Measurements from ENCODE around the gene TANC1. TPM values are rescaled to one million over a fixed set of nuclear protein-coding genes. Genes with fewer than 3 reads are reported as not detected.

TANC1 gene
- total RNA-seq, 1 experiment from 2014 or later, result 21.1 TPM

GRCh38 chr2:158967731-158968395 is 577 bp upstream of the TANC1 start:
- CTCF ChIA-PET, result interaction anchor here (0.6 to 2.3 kb wide), 3 partner anchors 14 to 68 kb away, joined by 3 to 13 read pairs (median 5); no protein-coding TSS in a partner anchor
- POLR2A ChIA-PET, result interaction anchor here (1.1 kb wide), 3 partner anchors 27 to 150 kb away, joined by 3 to 5 read pairs (median 3); no protein-coding TSS in a partner anchor

DNA sequence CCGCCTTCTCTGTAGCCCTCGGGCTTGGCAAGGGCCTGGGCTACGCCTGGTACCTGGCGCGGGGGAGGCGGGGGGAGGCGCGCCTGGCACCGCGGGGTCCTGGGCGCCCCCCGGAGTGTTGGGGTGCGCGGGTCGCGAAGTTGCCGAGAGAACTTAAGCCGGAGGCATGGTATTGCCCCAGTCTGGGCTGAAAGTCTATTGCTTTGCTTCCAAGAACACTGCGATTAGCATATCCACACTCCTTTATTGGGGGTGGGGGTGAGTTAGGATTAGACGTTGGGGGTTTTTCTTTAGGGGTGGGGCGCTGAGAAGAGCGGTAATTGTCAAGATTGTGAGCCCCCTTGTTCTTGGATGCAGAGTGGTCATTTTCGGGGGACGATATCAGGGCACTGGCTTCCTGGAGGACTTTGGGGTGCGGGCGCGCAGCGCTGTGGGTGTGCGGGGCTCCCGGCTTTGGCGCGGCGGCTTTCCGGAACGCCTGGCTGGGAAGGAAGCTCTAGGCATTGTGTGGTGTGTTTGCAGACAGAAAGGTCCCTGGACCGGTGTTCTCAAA is 798 bp downstream of the TANC1 start:
- peaks cover 10% of the 10 kb centered on the region for H3K36me3 Mint-ChIP-seq (ENCODE audit: insufficient read depth, unreplicated experiment)
- no peak for TF ChIP-seq CTCF (IDR thresholded peaks at IDR 0.05; ENCODE audit: insufficient read depth in 1 of 2, low read depth in 1 of 2, low read length in 1 of 2, severe bottlenecking in 1 of 2, unreplicated experiment in 1 of 2)
- no peaks in the 10 kb centered on the region for H3K9me3 ChIP-seq
- CTCF ChIA-PET, result interaction anchor here (1.1 to 2.3 kb wide), 3 partner anchors 26 to 150 kb away, joined by 6 to 13 read pairs (median 6); no protein-coding TSS in a partner anchor
- no peaks in the 10 kb centered on the region for H3K27me3 ChIP-seq (replicated peaks; ENCODE audit: control insufficient read depth, insufficient read depth, low read length)
- peak overlapping the region; percentile 76 for H3K27ac Mint-ChIP-seq (ENCODE audit: unreplicated experiment)
- H3K4me1 Mint-ChIP-seq (ENCODE audit: low read depth, unreplicated experiment), result peaks cover 20% of the 10 kb centered on the region
- no peaks in the 10 kb centered on the region for H3K9me3 Mint-ChIP-seq (ENCODE audit: unreplicated experiment)
- DNase-seq, result no peak
- no TSS peak for BruUV-seq (replicated peaks)
- H3K4me3 Mint-ChIP-seq (ENCODE audit: unreplicated experiment), result peak overlapping the region; percentile 98
- H3K4me1 ChIP-seq, result peaks cover 16% of the 10 kb centered on the region; the same call in 1 of the 2 replicates
- H3K27me3 Mint-ChIP-seq (ENCODE audit: insufficient read depth, unreplicated experiment), result no peaks in the 10 kb centered on the region
- POLR2A ChIA-PET, result interaction anchor here (0.6 to 1.1 kb wide), 5 partner anchors 10 to 149 kb away, joined by 3 to 6 read pairs (median 3); no protein-coding TSS in a partner anchor
- no peaks in the 10 kb centered on the region for H3K36me3 ChIP-seq (ENCODE audit: control insufficient read depth, insufficient read depth, low read length)
- intact Hi-C loops (cut with micrococcal nuclease; ENCODE audit: unreplicated experiment), result loop anchor here (2.0 kb wide), 1 partner anchor 68 kb away; no protein-coding TSS in a partner anchor
- H3K4me3 ChIP-seq (ENCODE audit: low read depth, low read length), result peak overlapping the region; percentile 90

More at GRCh38 chr2:158967731-158968395, 577 bp upstream of the TANC1 start:
- H3K9me3 ChIP-seq, result no peaks in the 10 kb centered on the region
- peak; percentile 64 to 71 for DNase-seq
- no peaks in the 10 kb centered on the region for H3K36me3 ChIP-seq (ENCODE audit: control insufficient read depth, insufficient read depth, low read length)
- no peak for TF ChIP-seq CTCF (IDR thresholded peaks at IDR 0.05; ENCODE audit: insufficient read depth in 1 of 2, low read depth in 1 of 2, low read length in 1 of 2, severe bottlenecking in 1 of 2, unreplicated experiment in 1 of 2)
- TSS peak; percentile 84 for BruUV-seq (replicated peaks)
- Mint-ChIP-seq H3K27me3 (ENCODE audit: insufficient read depth, unreplicated experiment) (no peaks in the 10 kb centered on the region), H3K4me1 (ENCODE audit: low read depth, unreplicated experiment) (peaks cover 10% of the 10 kb centered on the region), H3K36me3 (ENCODE audit: insufficient read depth, unreplicated experiment) (peaks cover 10% of the 10 kb centered on the region), H3K9me3 (ENCODE audit: unreplicated experiment) (no peaks in the 10 kb centered on the region), H3K27ac (ENCODE audit: unreplicated experiment) (peak overlapping the region; percentile 84), H3K4me3 (ENCODE audit: unreplicated experiment) (peak overlapping the region; percentile 98)
- intact Hi-C loops (cut with micrococcal nuclease; ENCODE audit: unreplicated experiment), result loop anchor here (1.0 to 2.0 kb wide), 4 partner anchors 19 to 67 kb away; no protein-coding TSS in a partner anchor
- no peaks in the 10 kb centered on the region for H3K27me3 ChIP-seq (replicated peaks; ENCODE audit: control insufficient read depth, insufficient read depth, low read length)
- H3K4me1 ChIP-seq, result peaks cover 16% of the 10 kb centered on the region; the same call in 1 of the 2 replicates
- H3K4me3 ChIP-seq (ENCODE audit: low read depth, low read length), result peak overlapping the region; percentile 90

DNA sequence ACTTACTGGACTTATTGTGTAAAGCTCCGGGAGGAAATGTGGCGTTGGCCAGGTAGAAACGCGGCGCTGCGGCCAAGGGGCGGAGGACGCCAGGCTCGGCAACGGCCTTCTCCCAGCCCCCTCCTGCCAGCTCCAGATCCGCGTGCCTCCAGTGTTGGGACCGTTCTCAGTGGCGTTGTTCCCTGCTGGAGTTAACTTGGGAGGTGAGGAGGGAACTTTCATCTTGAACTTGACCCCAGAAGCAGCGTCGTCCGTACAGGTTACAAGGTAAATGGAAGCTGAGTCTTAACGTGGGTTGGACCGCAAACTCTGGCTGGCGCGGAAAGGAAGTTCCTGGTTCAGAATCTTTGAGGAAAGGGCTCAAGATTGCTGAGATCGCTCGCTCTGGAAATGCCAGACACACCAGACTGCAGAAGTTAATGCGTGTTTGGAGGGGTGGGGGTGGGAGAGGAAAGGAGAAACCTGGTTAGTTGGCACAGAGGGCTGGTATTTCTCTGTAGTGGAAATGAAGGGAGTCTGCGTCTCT is 1.3 kb downstream of the TANC1 start:
- peak; percentile 50 to 65 for DNase-seq
- H3K4me1 Mint-ChIP-seq (ENCODE audit: low read depth, unreplicated experiment), result peaks cover 20% of the 10 kb centered on the region
- no peaks in the 10 kb centered on the region for H3K27me3 ChIP-seq (replicated peaks; ENCODE audit: control insufficient read depth, insufficient read depth, low read length)
- no peaks in the 10 kb centered on the region for H3K36me3 ChIP-seq (ENCODE audit: control insufficient read depth, insufficient read depth, low read length)
- H3K4me1 ChIP-seq, result peaks cover 16% of the 10 kb centered on the region; the same call in 1 of the 2 replicates
- BruUV-seq (replicated peaks), result TSS peak; percentile 17
- TF ChIP-seq CTCF (IDR thresholded peaks at IDR 0.05; ENCODE audit: insufficient read depth in 1 of 2, low read depth in 1 of 2, low read length in 1 of 2, severe bottlenecking in 1 of 2, unreplicated experiment in 1 of 2), result no peak
- H3K27me3 Mint-ChIP-seq (ENCODE audit: insufficient read depth, unreplicated experiment), result no peaks in the 10 kb centered on the region
- ChIA-PET CTCF (interaction anchor here (1.1 to 2.3 kb wide), 3 partner anchors 25 to 149 kb away, joined by 6 to 13 read pairs (median 6); no protein-coding TSS in a partner anchor), POLR2A (interaction anchor here (0.6 to 0.7 kb wide), 2 partner anchors 9 to 53 kb away, joined by 3 to 6 read pairs; no protein-coding TSS in a partner anchor)
- peaks cover 10% of the 10 kb centered on the region for H3K36me3 Mint-ChIP-seq (ENCODE audit: insufficient read depth, unreplicated experiment)
- no peaks in the 10 kb centered on the region for H3K9me3 Mint-ChIP-seq (ENCODE audit: unreplicated experiment)
- intact Hi-C loops (cut with micrococcal nuclease; ENCODE audit: unreplicated experiment), result loop anchor here (1.0 to 2.0 kb wide), 2 partner anchors 69 to 149 kb away; no protein-coding TSS in a partner anchor
- H3K4me3 Mint-ChIP-seq (ENCODE audit: unreplicated experiment), result peak overlapping the region; percentile 98
- H3K9me3 ChIP-seq, result no peaks in the 10 kb centered on the region
- peak overlapping the region; percentile 76 for H3K27ac Mint-ChIP-seq (ENCODE audit: unreplicated experiment)
- H3K4me3 ChIP-seq (ENCODE audit: low read depth, low read length), result peak overlapping the region; percentile 90

All from Caco-2 (cell line).